Fibroblast of lung (primary cell): ENCODE results near the gene CSRNP3. TPM values are rescaled to one million over a fixed set of nuclear protein-coding genes. Genes with fewer than 3 reads are reported as not detected.

Experiments
- DNase-seq, 2 donors: peaks; one replicate each; pipeline versions ENCODE4 v3.0.0 to v3.0.0-alpha.2; 2010; ENCODE audit warnings: low read depth in 2 of 2
- H2AFZ ChIP-seq: 2 replicates; pipeline ENCODE4 v1.5.1; 2012; ENCODE audit warnings: low read length, control low read depth, inconsistent platforms
- H3K27ac ChIP-seq: 2 replicates; pipeline ENCODE4 v1.5.1; 2011; ENCODE audit warnings: low read length, control low read depth; ENCODE audit not compliant: insufficient read depth
- H3K27me3 ChIP-seq: 2 replicates; pipeline ENCODE4 v1.5.1; 2011; ENCODE audit warnings: mild to moderate bottlenecking, low read length; ENCODE audit not compliant: control insufficient read depth, insufficient read depth
- H3K36me3 ChIP-seq: 2 replicates; pipeline ENCODE4 v1.5.1; 2011; ENCODE audit warnings: low read length; ENCODE audit not compliant: control insufficient read depth, insufficient read depth
- H3K4me1 ChIP-seq: 2 replicates; pipeline ENCODE4 v1.5.1; 2011; ENCODE audit warnings: low read length; ENCODE audit not compliant: control insufficient read depth, insufficient read depth; ENCODE audit errors: extremely low read depth
- H3K4me2 ChIP-seq: 2 replicates; pipeline ENCODE4 v1.5.1; 2011; ENCODE audit warnings: low read length, control low read depth; ENCODE audit not compliant: insufficient read depth; ENCODE audit errors: extremely low read depth
- H3K4me3 ChIP-seq, 4 experiments: fragments of 200-600 bp in 1 of 4; sonication (generic) in 1 of 4; replicated peaks in 1 of 4; 2 replicates each; pipeline ENCODE4 v1.5.1; 2011 to 2016; ENCODE audit warnings: low read length in 4 of 4, low read depth in 3 of 4, mild to moderate bottlenecking in 3 of 4, control low read depth in 2 of 4, inconsistent platforms in 1 of 4, mixed read lengths in 1 of 4; ENCODE audit not compliant: insufficient read depth in 1 of 4; ENCODE audit errors: control extremely low read depth in 1 of 4
- H3K79me2 ChIP-seq: 2 replicates; pipeline ENCODE4 v1.5.1; 2012; ENCODE audit warnings: mild to moderate bottlenecking, low read length, inconsistent platforms; ENCODE audit not compliant: control insufficient read depth, insufficient read depth
- H3K9ac ChIP-seq: 2 replicates; pipeline ENCODE4 v1.5.1; 2011; ENCODE audit warnings: mild to moderate bottlenecking, low read length, control low read depth; ENCODE audit not compliant: insufficient read depth
- H3K9me3 ChIP-seq: 2 replicates; pipeline ENCODE4 v1.5.1; 2012; ENCODE audit warnings: low read depth, low read length; ENCODE audit not compliant: control insufficient read depth, insufficient read depth
- H4K20me1 ChIP-seq: 2 replicates; pipeline ENCODE4 v1.5.1; 2011; ENCODE audit warnings: low read length; ENCODE audit not compliant: control insufficient read depth, insufficient read depth; ENCODE audit errors: extremely low read depth
- CTCF ChIP-seq, 2 donors: IDR thresholded peaks in 1 of 2; conservative IDR thresholded peaks in 1 of 2; 1 replicate in 1 of 2; 2 replicates in 1 of 2; pipeline ENCODE4 v1.5.1; 2011 to 2012; ENCODE audit warnings: low read length in 2 of 2, control low read depth in 1 of 2, inconsistent platforms in 1 of 2, low read depth in 1 of 2, mild to moderate bottlenecking in 1 of 2
- EZH2 ChIP-seq: IDR thresholded peaks from 2 replicates; pipeline ENCODE4 v1.5.1; 2012; ENCODE audit warnings: low read length, control low read depth, mild to moderate bottlenecking; ENCODE audit errors: missing control alignments
- polyA minus RNA-seq: library from RNA; depleted of rRNA, polyadenylated mRNA; stranded (reverse); fragments of >200 nt; gene quantifications from 2 replicates; pipeline ENCODE4 v1.2.3, GENCODE V29; 2011; ENCODE audit warnings: low replicate concordance
- polyA plus RNA-seq, 2 donors: library from polyadenylated mRNA; depleted of rRNA in 1 of 2; stranded (reverse) in 1 of 2; unstranded in 1 of 2; fragments of >200 nt; gene quantifications; 2 replicates each; pipeline ENCODE4 v1.2.1, GENCODE V29; 2011 to 2012; ENCODE audit warnings: missing spikeins in 1 of 2
- total RNA-seq: library from RNA; depleted of rRNA; stranded (reverse); fragments of >200 nt; gene quantifications from 2 replicates; pipeline ENCODE4 v1.2.1, GENCODE V29; 2014

Gene CSRNP3
- total RNA-seq (0.66 and 0.77 TPM in 2 replicates), polyA plus RNA-seq (0.58 and 1.1 TPM in 2 replicates), polyA minus RNA-seq (0.04 TPM in 1 of 2 replicates, not detected in the other)
- polyA plus RNA-seq (2012): 0.09 and 0.50 TPM in 2 replicates

GRCh38 chr2:165469417-165469816 is at the start of gene CSRNP3:
Gene CSRNP3, plus strand, starts transcription at chr2:165469698. Its CDS starts 125,368 bp downstream, at chr2:165595066.
- no peaks in the 10 kb centered on the region for H3K9me3 ChIP-seq
- H3K36me3 ChIP-seq: no peaks in the 10 kb centered on the region
- peak within 1 kb of the TSS; percentile 45 for H2AFZ ChIP-seq
- no peaks in the 10 kb centered on the region for H3K27me3 ChIP-seq
- H3K4me3 ChIP-seq: peak within 1 kb of the TSS; percentile 46 to 91 (median 56)
- no peak for TF ChIP-seq CTCF (conservative IDR thresholded peaks at IDR 0.05 in 1 of 2, IDR thresholded peaks at IDR 0.05 in 1 of 2; ENCODE audit: low read depth in 1 of 2, low read length in 2 of 2)
- no peak for TF ChIP-seq EZH2
- no peak within 1 kb of the TSS for H3K27ac ChIP-seq
- no peaks in the 10 kb centered on the region for H3K79me2 ChIP-seq
- H3K9ac ChIP-seq: no peak within 1 kb of the TSS
- H4K20me1 ChIP-seq: no peaks in the 10 kb centered on the region
- H3K4me1 ChIP-seq: no peaks in the 10 kb centered on the region
- H3K4me2 ChIP-seq: peak within 1 kb of the TSS; percentile 39
- DNase-seq: peak; percentile 86 to 92

GRCh38 chr2:165420231-165420630 is 49.3 kb upstream of the CSRNP3 start:
- Histone ChIP-seq H3K79me2 (no peaks in the 10 kb centered on the region), H3K4me2 (no peak overlapping the region), H3K4me1 (no peaks in the 10 kb centered on the region), H3K27me3 (no peaks in the 10 kb centered on the region), H3K36me3 (no peaks in the 10 kb centered on the region), H2AFZ (no peak overlapping the region), H3K9me3 (no peaks in the 10 kb centered on the region), H4K20me1 (no peaks in the 10 kb centered on the region), H3K27ac (no peak overlapping the region), H3K4me3 (no peak overlapping the region), H3K9ac (no peak overlapping the region)
- no peak for TF ChIP-seq CTCF (conservative IDR thresholded peaks at IDR 0.05 in 1 of 2, IDR thresholded peaks at IDR 0.05 in 1 of 2; ENCODE audit: low read depth in 1 of 2, low read length in 2 of 2)
- TF ChIP-seq EZH2: no peak
- DNase-seq: no peak

GRCh38 chr2:165423081-165423480 is 46.4 kb upstream of the CSRNP3 start:
- Histone ChIP-seq H3K4me1 (no peaks in the 10 kb centered on the region), H3K9me3 (no peaks in the 10 kb centered on the region), H3K9ac (no peak overlapping the region), H4K20me1 (no peaks in the 10 kb centered on the region), H3K4me2 (no peak overlapping the region), H3K36me3 (no peaks in the 10 kb centered on the region), H3K27me3 (no peaks in the 10 kb centered on the region), H3K79me2 (no peaks in the 10 kb centered on the region), H2AFZ (no peak overlapping the region), H3K27ac (no peak overlapping the region), H3K4me3 (no peak overlapping the region)
- TF ChIP-seq EZH2: no peak
- no peak for TF ChIP-seq CTCF (conservative IDR thresholded peaks at IDR 0.05 in 1 of 2, IDR thresholded peaks at IDR 0.05 in 1 of 2; ENCODE audit: low read depth in 1 of 2, low read length in 2 of 2)
- DNase-seq: no peak
